HL-60 (cell line): ENCODE results near the gene LIPF.

Source experiments
- CTCF ChIP-seq: IDR thresholded peaks from one replicate; pipeline ENCODE4 v1.5.1; 2011; ENCODE audit warnings: low read length, control low read depth, inconsistent platforms; ENCODE audit not compliant: insufficient read depth
- GABPA ChIP-seq: IDR thresholded peaks from 2 replicates; pipeline ENCODE4 v1.6.1; 2012; ENCODE audit warnings: low read depth
- POLR2AphosphoS5 ChIP-seq: IDR thresholded peaks from 2 replicates; pipeline ENCODE4 v1.6.1; 2012; ENCODE audit warnings: low read depth
- REST ChIP-seq: IDR thresholded peaks from 2 replicates; pipeline ENCODE4 v1.6.1; 2012; ENCODE audit warnings: low read depth; ENCODE audit not compliant: insufficient replicate concordance

- TF ChIP-seq CTCF, result no peak
- no peak for TF ChIP-seq GABPA
- no peak for TF ChIP-seq POLR2AphosphoS5
- TF ChIP-seq REST, result no peak
Measured at GRCh38 chr10:88642963-88643362, 21.3 kb upstream of the LIPF start.
